NCI-H345 treated with DMSO at 0.1 percent for 48 hours (cell line): ENCODE measurements around the gene FAM222A.

Experiments
- DNase-seq: peaks from one replicate; lab custom pipeline; 2025; ENCODE audit not compliant: unreplicated experiment; lab: John Stamatoyannopoulos, UW

The FAM222A gene

DNA sequence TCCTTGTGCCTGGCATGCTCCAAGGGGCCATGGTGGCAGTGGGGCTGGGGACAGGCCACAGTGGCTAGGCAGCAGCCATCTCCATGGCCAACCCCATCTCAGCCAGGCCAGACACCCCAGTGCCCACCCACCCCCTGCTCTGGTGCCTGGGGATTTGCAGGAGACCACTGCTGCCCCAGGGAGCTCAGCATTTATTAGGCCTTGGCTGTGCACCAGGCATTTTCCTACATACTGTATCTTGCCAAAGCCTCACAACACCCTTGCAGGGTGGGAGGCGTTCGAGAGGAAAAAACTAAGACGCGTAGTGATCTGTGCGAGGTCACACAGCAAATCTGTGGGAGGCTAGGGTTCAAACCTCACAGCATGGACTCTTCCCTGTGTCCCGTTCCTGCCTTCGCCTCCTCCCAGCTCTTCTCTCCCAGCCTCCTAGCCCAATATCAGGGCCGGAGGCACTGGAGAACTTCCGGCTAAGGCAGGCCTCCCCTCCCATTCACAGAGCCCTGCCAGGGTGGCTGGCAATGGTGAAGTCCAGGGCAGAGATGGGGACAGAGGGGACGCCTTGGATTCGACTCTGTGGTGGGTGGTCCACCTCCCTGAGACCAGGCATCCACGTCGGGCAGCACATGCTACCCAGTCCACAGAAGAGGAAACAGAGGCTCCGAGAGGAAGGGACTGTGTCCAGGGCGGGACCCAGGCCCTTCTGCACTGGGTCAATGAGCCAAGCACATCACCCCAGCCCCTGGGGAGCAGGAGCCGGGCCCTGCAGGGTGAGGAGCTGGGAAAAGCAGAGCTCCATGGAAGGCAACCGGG is 57.4 kb downstream of the FAM222A start:
- DNase-seq, result no peak

DNA sequence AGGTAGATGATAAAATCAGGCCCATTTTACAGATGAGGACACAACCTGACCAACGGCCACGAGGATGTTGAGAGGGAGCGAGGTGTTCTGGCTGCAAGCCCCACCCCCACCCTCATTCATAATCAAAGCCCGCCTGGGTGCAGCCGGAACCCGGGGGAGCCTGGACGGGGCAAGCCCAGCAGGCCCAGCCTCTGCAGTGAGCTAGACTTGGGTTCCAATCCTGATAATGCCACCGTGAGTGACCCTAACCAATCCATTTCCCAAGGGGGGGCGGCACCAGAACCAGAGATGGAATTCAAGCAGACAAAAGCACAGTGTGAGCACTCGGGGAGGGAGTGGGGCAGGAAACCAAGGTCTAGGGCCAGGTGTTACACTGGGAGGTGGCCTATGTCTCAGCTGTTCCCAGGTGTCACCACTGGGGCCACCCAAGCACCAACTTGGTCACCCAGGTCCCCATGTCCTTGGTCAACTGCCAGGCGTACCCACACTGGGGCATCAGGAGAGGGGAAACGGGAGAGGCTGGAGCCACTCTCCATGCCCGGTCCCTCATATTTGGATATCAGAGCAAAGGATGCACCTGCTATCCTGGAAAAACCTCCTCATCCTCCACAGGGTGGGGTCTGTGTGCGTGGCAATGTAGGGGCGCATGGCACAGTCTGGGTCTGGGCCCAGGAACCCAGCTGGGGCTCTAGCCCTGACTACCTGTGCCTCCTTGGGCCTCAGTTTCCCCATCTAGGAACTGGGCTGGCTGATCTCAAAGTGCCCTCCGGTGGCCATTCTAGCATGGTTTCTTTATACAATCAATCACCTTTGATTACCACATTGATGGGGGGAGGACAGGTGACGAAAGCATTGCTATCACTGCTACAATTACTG is 58.4 kb downstream of the FAM222A start:
- DNase-seq, result no peak

DNA sequence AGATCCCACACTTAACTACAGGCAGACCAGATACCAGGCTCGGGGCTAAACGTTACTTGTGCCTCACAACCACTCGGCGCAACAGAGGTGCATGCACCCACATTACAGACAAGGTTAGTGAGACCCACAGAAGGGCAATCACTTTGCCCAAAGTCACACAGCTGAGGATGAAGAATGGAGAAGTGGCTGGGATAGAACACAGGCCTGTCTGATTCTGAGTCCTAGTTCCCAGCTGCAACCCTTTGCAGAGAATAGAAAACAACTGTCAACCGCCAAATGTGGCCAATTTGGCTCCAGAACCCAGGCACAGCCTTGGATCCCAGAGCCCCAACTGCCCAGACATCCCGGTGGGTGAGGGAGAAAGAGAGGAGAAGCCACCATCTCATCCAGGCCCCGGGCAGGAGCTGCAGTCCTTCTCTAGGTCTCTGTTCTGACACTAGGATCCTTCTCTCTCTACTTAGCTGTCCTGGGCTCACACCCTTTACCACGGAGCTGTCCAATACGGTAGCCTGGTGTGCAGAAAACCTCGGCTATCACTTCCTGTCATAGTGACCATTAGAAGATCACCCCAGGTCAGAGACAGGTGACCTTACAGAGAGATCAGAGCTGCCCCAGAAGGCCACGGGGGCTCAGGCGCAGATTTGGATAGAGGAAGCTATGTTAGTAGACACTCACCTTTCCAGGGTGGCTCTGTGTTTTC is 59.1 kb downstream of the FAM222A start:
- DNase-seq, result no peak

DNA sequence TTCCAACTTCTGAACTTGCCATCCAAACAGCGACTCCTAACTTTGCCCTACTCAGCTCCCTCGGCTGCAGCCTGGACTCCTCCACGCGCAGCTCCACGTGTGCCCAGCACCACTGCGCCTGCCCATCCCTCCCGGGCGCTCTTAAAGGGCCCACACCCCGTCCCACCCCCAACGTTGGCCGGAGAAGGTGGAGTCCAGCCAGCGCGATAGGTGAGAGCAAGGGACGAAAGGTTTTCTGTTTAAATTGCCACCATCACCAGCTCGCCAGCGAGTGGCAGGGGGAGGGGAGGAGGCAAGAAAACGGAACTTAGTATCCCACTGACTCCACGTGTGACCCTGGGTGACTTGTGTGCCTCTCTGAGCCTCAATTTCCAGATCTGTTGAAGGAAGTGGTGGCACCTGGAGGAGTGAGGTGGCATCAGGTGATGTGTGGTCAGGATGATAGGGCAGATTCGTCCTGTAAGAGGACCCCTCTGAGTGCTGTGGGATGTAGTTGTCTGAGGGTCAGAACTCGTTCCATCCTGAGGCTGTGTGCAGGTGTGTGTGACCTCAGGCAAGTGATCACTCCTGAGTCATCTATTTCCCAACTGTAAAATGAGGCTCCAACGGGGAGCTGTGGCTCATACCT is 59.9 kb downstream of the FAM222A start:
- no peak for DNase-seq

DNA sequence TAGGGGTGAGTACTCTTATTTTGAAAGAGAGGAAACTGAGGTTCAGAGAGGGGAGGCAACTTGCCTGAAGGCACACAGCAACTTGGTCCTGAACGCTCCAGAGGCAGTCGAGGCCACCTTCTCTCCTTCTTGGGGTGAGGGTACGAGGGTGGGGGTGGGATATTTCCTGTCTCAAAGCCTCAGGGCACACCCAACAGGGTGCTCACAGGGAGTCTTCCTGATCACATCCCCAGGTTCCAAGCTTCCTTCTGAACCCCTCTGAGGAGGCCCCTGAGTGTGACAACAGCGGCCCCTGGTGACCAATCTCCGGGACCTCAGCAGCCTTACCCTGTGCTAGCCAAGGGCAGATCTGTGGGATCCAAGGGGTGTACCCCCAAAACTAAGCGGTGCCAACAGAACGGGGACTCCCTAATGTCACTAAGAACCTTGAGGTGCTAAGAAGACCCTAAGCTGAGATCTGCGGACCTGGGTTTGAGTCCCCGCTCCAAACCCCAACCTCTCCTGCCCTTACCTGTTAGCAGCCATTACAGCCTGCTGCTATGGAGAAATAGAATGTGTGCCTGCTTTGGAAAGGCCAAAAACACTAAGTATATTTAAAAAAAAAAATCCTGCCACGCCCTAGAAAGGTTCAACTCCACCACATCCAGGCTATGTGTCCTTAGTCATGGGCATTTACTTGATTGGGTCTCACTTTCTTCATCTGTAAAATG is 61.7 kb downstream of the FAM222A start:
- DNase-seq, result peak; percentile 37

DNA sequence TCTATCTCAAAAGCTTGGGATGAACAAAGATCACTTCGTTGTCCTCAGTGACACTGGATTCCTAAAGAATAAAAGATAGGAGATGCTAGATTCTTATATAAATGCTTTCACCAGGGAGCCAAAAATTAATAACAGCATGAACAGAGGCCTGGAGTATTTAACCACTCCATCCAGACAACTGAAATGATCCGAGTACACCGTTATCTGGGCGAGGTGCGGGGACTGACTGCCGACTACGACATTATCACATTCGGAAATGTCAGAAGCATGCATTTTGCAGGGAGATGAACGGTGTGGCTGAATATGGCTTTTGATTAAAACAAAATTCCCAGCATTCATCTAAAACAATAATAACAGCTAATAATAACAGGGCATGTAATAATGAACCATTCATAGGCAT is 63.0 kb downstream of the FAM222A start:
- no peak for DNase-seq

- DNase-seq, result no peak
Measured at GRCh38 chr12:109777544-109777943, 63.9 kb downstream of the FAM222A start.

- no peak for DNase-seq
Measured at GRCh38 chr12:109778684-109779083, 65.1 kb downstream of the FAM222A start.

GRCh38 chr12:109779382-109779781 is 65.8 kb downstream of the FAM222A start:
- DNase-seq, result no peak

DNA sequence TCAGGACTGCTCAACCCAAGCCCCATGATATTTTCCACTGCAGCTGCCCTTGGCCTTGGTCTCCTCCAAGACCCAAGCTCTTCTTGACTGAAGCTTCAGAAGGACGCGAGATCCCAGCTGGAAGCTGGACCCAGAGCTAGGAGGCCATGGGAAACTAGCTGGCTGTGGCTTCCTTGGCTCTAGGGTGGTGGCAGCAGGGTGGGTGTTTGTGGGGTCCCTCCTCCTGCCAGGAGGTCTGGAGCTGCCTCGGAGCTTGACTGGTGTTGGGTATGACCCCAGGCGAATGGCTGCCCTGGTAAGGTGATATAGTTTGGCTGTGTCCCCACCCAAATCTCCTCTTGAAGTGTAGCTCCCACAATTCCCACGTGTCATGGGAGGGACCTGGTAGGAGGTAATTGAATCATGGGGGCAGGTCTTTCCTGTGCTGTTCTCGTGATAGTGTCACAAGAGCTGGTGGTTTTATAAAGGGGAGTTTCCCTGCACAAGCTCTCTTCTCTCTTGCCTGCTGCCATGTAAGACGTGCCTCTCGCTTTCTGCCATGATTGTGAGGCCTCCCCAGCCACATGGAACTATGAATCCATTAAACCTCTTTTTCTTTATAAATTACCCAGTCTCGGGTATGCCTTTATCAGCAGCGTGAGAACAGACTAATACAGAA is 68.2 kb downstream of the FAM222A start:
- DNase-seq, result no peak

GRCh38 chr12:109782326-109782703 is 68.7 kb downstream of the FAM222A start:
- DNase-seq, result no peak

- DNase-seq, result no peak
Measured at GRCh38 chr12:109783135-109783964, 69.7 kb downstream of the FAM222A start.

- no peak for DNase-seq
Measured at GRCh38 chr12:109783965-109784244, 70.3 kb downstream of the FAM222A start.

- no peak for DNase-seq
Measured at GRCh38 chr12:109785854-109786253, 72.2 kb downstream of the FAM222A start.

DNA sequence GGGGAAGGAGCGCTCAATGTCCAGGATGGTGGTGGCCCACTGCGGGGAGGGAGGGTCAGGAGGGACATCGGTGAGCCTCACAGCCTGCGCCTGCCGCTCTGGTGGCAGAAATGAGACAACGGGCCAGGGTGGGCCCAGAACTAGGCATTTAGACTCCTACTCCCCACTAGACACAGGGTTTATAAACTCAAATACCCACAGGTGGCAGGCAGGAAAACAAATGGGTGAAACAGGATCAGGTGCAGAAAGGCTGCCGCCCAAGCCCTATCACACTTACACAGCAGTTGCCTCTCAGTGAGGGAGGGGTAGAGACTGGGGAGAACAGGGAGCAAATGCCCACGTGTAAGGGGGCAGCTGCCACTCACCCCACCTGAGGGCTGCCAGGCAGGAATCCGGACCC is 73.2 kb downstream of the FAM222A start:
- no peak for DNase-seq

GRCh38 chr12:109789526-109790048 is 76.0 kb downstream of the FAM222A start:
- no peak for DNase-seq

- no peak for DNase-seq
Measured at GRCh38 chr12:109792992-109793391, 79.4 kb downstream of the FAM222A start.

DNA sequence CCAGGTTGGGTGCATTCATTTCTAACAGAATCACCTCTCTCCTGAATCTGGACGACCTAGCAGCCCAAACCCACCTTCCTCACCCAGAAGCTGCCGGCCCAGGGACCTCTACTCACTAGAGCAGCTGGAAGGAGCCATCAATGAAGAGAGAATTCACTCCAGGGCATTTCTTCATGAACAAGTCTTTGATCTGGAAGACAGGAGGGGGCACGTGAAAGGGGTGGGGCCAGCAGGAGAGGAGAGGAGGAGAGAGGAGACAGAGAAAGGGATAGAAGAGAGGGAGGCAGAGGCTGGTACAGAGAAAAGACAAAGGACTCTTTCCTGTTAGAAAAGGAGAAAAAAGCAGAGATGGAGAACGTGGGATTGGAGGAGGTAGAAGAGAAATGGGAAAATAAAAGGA is 79.8 kb downstream of the FAM222A start:
- DNase-seq, result no peak

DNA sequence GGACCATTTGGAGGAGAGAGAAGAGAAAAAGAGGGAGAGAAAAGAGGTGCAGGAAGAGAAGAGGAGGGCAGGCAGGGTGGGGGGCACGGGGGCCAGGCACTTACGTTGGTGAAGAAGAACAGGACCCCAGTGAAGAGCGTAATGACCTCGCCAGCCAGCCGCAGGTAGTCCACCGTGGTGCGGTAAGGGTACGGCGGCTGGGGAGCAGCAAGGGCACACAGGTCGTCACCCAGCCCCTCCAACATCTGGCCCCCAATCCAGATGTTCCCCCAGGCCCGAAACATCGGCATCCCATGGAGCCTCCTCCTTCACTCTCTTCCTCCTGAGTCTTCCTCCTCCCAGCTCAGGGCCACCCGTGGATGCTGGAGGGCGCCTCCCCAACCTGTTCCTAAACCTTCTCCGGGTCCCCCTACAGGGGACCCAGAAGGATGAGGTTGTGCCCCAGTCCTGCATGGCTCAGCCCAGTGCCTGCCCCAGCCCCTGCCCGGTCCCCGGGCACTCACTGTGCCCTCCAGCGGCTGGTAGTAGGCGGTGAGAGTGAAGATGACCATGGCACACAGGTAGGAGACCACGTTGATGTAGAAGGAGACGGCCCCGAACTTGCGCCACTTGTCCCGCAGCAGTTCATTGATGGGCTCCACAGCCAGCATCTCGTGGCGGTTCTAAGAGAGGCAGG is 80.3 kb downstream of the FAM222A start:
- DNase-seq, result no peak
